A172 (cell line): ENCODE results near the gene TAS2R43. TPM values are rescaled to one million over a fixed set of nuclear protein-coding genes. Genes with fewer than 3 reads are reported as not detected.
"Not testable (repeated sequence)": the region's sequence is repeated elsewhere in the genome, so short reads cannot be mapped to it uniquely, and the experiment has no call there.

ENCODE experiments used
- DNase-seq: peaks from one replicate; pipeline ENCODE4 v3.0.0-alpha.2; 2015; ENCODE audit warnings: low spot score
- total RNA-seq: library from RNA; depleted of rRNA; stranded (reverse); fragments of >200 nt; shearing (Covaris generic); gene quantifications from 2 replicates; pipeline ENCODE4 v1.2.3, GENCODE V29; 2014; rRNA removed

Gene TAS2R43
- total RNA-seq, 1 experiment from 2014 or later = not detected

GRCh38 chr12:11059784-11060183, 32.3 kb downstream of the TAS2R43 start:
- DNase-seq = no peak

- no peak for DNase-seq
Measured at GRCh38 chr12:11059041-11059440, 33.1 kb downstream of the TAS2R43 start.

- no peak for DNase-seq
Measured at GRCh38 chr12:11055306-11055705, 36.8 kb downstream of the TAS2R43 start.

- not testable (repeated sequence) for DNase-seq
Measured at GRCh38 chr12:11049806-11050531, 42.1 kb downstream of the TAS2R43 start.

- DNase-seq = not testable (repeated sequence)
Measured at GRCh38 chr12:11041366-11041765, 50.7 kb downstream of the TAS2R43 start.

Other genes starting within 250 kb of the TAS2R43 start
- gene PRR4, start 242.8 kb downstream of the TAS2R43 start, total RNA-seq = 0.28 TPM in 1 of 2 replicates, not detected in the other
- 0.57 and 9.3 TPM in 2 replicates for gene PRH1, start 208.1 kb downstream of the TAS2R43 start, total RNA-seq
- 0.36 TPM in 1 of 2 replicates, not detected in the other for gene TAS2R13, start 182.8 kb downstream of the TAS2R43 start, total RNA-seq
- not detected in 2 replicates for gene PRH2, start 163.1 kb downstream of the TAS2R43 start, total RNA-seq
- 1.2 and 1.7 TPM in 2 replicates for gene TAS2R14, start 153.1 kb downstream of the TAS2R43 start, total RNA-seq
- gene TAS2R50, start 105.4 kb downstream of the TAS2R43 start, total RNA-seq = not detected in 2 replicates
- gene TAS2R20, start 94.0 kb downstream of the TAS2R43 start, total RNA-seq = 0.46 and 0.79 TPM in 2 replicates
- 0.12 and 1.3 TPM in 2 replicates for gene TAS2R19, start 69.7 kb downstream of the TAS2R43 start, total RNA-seq
- 1.1 and 2.5 TPM in 2 replicates for gene TAS2R31, start 60.9 kb downstream of the TAS2R43 start, total RNA-seq
- gene TAS2R46, start 30.0 kb downstream of the TAS2R43 start, total RNA-seq = 0.60 TPM in 1 of 2 replicates, not detected in the other
- 0.05 and 0.48 TPM in 2 replicates for gene TAS2R30, start 42.3 kb upstream of the TAS2R43 start, total RNA-seq
- gene SMIM10L1, start 78.9 kb upstream of the TAS2R43 start, total RNA-seq = 5.2 and 8.0 TPM in 2 replicates
- not detected in 2 replicates for gene TAS2R42, start 94.6 kb upstream of the TAS2R43 start, total RNA-seq
- gene PRB3, start 177.4 kb upstream of the TAS2R43 start, total RNA-seq = not detected in 2 replicates
- gene PRB4, start 218.1 kb upstream of the TAS2R43 start, total RNA-seq = not detected in 2 replicates